Neuron (in vitro differentiated cells): ENCODE measurements around the gene MYH10.

Experiments used
- H2AFZ ChIP-seq: one replicate; pipeline ENCODE4 v1.6.1; 2013; ENCODE audit warnings: low read depth, mild to moderate bottlenecking, inconsistent platforms, low read length, moderate library complexity
- H3K27me3 ChIP-seq: one replicate; pipeline ENCODE4 v1.6.1; 2013; ENCODE audit warnings: low read length; ENCODE audit not compliant: insufficient read depth
- H3K36me3 ChIP-seq: one replicate; pipeline ENCODE4 v1.6.1; 2013; ENCODE audit warnings: low read length; ENCODE audit not compliant: insufficient read depth
- H3K4me1 ChIP-seq: one replicate; pipeline ENCODE4 v1.6.1; 2013; ENCODE audit warnings: low read length; ENCODE audit not compliant: insufficient read depth
- H3K4me3 ChIP-seq: 2 replicates; pipeline ENCODE4 v1.5.1; 2013; ENCODE audit warnings: mild to moderate bottlenecking, low read length, moderate library complexity
- H3K9me3 ChIP-seq: one replicate; pipeline ENCODE4 v1.6.1; 2013; ENCODE audit warnings: low read length

Gene MYH10

GRCh38 chr17:8586766-8587165 lies 43.8 kb downstream of the MYH10 start:
- peaks cover 6% of the 10 kb centered on the region for H3K4me1 ChIP-seq
- H3K27me3 ChIP-seq = no peaks in the 10 kb centered on the region
- H3K4me3 ChIP-seq = no peak overlapping the region
- peaks cover 54% of the 10 kb centered on the region for H3K36me3 ChIP-seq
- no peak overlapping the region for H2AFZ ChIP-seq
- peaks cover 6% of the 10 kb centered on the region for H3K9me3 ChIP-seq

DNA sequence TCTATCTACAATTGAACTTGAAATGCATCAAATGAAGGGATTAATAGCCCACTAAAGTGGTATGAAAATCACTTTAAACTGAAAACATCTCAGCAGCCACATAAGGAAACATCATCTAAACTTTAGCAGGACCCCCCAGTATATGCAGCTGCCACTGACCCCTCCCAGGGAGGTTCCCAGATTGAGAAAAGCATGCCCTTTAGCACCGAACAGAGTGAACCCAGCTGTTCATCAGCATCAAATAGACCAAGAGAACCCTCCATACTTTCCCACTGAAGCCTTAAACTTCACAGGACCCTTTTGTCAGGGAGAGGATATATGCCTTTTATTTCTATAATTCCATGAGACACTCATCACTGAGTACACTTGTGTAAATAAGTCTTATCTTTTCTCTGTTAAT lies 44.6 kb downstream of the MYH10 start:
- H3K4me3 ChIP-seq = no peak overlapping the region
- H3K36me3 ChIP-seq = peaks cover 53% of the 10 kb centered on the region
- H3K9me3 ChIP-seq = peaks cover 2% of the 10 kb centered on the region
- no peak overlapping the region for H2AFZ ChIP-seq
- no peaks in the 10 kb centered on the region for H3K27me3 ChIP-seq
- peaks cover 6% of the 10 kb centered on the region for H3K4me1 ChIP-seq

DNA sequence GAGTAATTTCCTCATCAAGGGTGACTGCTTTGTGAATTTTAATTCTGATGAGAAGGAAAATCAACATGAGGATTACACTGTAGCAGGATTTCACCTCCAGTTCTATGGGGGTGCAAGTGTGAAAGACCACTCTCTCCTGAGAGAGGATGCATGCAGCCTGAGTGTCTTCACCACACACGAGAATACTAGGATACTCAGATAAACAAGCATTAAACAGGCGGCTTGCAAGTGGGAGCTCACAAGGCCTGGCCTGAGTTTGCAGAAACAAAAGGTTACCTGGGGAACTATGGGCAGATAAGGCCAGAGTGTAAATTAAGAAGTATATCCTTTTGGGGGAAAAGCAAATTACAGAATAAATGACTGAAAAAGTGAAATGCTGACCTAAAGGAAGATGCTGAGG lies 46.6 kb downstream of the MYH10 start:
- Histone ChIP-seq H3K4me1 (peaks cover 6% of the 10 kb centered on the region), H3K27me3 (no peaks in the 10 kb centered on the region), H2AFZ (no peak overlapping the region), H3K36me3 (peaks cover 49% of the 10 kb centered on the region), H3K4me3 (no peak overlapping the region), H3K9me3 (peaks cover 2% of the 10 kb centered on the region)

- Histone ChIP-seq H2AFZ (no peak overlapping the region), H3K36me3 (peaks cover 35% of the 10 kb centered on the region), H3K27me3 (no peaks in the 10 kb centered on the region), H3K4me1 (peaks cover 6% of the 10 kb centered on the region), H3K4me3 (no peak overlapping the region), H3K9me3 (no peaks in the 10 kb centered on the region)
These were observed 49.4 kb downstream of the MYH10 start for GRCh38 chr17:8580952-8581658.

GRCh38 chr17:8577868-8578267 lies 52.7 kb downstream of the MYH10 start:
- H3K36me3 ChIP-seq = peaks cover 51% of the 10 kb centered on the region
- no peak overlapping the region for H3K4me3 ChIP-seq
- H2AFZ ChIP-seq = no peak overlapping the region
- H3K27me3 ChIP-seq = no peaks in the 10 kb centered on the region
- H3K9me3 ChIP-seq = no peaks in the 10 kb centered on the region
- peaks cover 6% of the 10 kb centered on the region for H3K4me1 ChIP-seq

- Histone ChIP-seq H3K4me3 (no peak overlapping the region), H3K9me3 (no peaks in the 10 kb centered on the region), H3K36me3 (peaks cover 60% of the 10 kb centered on the region), H2AFZ (no peak overlapping the region), H3K4me1 (no peaks in the 10 kb centered on the region), H3K27me3 (no peaks in the 10 kb centered on the region)
These were observed 53.8 kb downstream of the MYH10 start for GRCh38 chr17:8576559-8577294.

DNA sequence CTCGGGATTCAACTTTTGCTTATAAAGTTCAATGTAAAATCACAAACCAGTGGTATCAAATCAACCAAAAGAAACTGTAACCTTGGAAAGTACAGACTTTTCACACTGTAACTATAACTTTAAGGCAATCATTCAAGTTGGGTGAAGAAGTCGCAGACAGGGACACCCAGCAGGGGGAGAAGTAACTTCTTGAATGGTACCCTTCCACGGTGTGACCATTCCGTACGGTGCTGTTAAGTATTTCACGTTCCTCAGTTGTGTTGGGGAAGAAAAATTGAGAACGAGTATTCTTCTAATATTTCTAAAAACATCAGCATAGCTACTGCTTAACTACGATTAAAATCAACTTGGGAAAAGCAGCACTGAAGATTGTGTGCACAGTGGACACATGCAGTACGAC lies 55.8 kb downstream of the MYH10 start:
- H3K9me3 ChIP-seq = no peaks in the 10 kb centered on the region
- no peak overlapping the region for H3K4me3 ChIP-seq
- H3K27me3 ChIP-seq = no peaks in the 10 kb centered on the region
- H2AFZ ChIP-seq = no peak overlapping the region
- H3K4me1 ChIP-seq = no peaks in the 10 kb centered on the region
- H3K36me3 ChIP-seq = peaks cover 62% of the 10 kb centered on the region

DNA sequence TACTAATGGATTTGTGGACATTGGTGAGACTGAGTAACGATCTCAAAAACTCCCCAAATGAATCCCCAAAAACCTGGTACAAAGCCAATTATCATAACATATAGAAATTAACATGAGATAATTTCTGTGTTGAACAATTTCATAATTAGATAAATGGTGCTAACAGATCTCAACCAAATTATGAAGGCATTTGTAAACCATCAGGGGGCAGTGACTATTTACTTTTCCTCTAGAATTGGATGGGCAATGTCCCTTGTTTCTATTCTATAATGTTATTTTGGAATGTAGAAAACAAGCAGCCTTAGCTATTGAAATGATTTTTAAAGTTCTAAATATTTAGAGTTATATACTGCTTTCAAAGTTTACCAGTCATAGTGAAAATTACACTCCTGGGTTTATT lies 57.8 kb downstream of the MYH10 start:
- Histone ChIP-seq H3K9me3 (peaks cover 2% of the 10 kb centered on the region), H3K4me3 (no peak overlapping the region), H2AFZ (no peak overlapping the region), H3K4me1 (no peaks in the 10 kb centered on the region), H3K27me3 (no peaks in the 10 kb centered on the region), H3K36me3 (peaks cover 73% of the 10 kb centered on the region)

DNA sequence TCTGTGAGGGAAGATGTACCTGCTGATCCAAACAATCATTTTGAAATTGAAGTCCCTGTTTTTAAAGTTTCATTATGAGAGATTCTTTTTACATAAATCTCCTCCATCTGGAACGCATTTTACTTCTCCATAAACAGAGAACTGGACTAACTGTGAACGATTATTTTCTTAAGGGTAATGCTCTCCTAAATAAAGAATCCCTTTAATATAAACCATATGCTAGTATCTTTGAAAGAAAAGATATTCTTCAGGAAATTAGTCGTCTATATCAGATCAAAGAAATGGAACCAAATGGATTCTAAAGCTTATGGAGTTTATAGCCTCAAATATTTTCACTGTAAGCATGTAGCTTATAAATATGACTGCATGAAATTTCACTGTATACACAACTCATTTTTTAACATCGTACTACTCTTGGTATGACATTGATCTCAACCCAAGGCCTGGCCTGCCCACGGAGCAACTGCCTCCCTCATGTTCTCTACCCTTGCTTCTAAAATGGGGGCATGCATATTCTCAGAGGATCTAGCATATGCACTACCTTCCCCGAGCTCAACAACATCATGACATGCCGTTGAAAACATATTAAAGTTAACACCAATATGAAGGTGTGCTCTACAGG lies 66.4 kb downstream of the MYH10 start:
- Histone ChIP-seq H3K4me1 (no peaks in the 10 kb centered on the region), H2AFZ (no peak overlapping the region), H3K9me3 (peaks cover 2% of the 10 kb centered on the region), H3K27me3 (no peaks in the 10 kb centered on the region), H3K36me3 (peaks cover 78% of the 10 kb centered on the region), H3K4me3 (no peak overlapping the region)

DNA sequence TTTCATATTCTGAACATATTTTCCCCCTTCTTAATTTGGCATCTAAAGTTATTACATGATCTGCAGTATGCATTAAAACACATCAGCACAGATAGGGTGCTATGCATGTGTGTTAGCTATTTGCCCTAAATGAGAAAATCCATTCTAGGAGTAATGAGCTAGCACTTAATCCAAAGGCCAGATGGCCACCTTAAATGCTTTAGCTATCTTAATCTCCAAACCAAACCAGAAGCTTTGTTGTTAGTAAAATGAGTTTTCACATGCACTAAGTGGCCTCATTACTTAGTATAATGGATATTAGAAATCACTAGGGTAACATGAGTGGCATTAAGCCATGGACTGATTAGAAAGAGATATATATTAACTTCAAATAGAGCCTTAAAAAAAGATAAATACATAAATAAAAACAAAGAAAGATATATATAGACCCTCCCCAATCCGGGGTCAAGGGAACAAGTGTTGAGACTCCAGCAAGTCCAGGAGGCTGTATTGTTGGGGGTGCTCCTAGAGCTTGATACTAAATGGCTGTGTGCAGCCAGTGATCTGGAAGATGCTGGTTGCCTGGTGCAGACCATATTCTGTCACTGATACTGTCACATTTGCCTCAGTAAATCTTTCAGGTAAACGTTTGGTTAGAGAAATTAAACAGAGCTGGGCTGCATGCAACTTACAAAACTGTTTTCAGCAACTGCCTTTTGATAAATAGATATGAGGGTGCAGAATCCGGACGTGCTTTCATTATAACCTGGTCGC lies 67.3 kb downstream of the MYH10 start:
- Histone ChIP-seq H3K4me3 (no peak overlapping the region), H3K9me3 (no peaks in the 10 kb centered on the region), H2AFZ (no peak overlapping the region), H3K36me3 (peaks cover 77% of the 10 kb centered on the region), H3K27me3 (no peaks in the 10 kb centered on the region), H3K4me1 (peaks cover 3% of the 10 kb centered on the region)

DNA sequence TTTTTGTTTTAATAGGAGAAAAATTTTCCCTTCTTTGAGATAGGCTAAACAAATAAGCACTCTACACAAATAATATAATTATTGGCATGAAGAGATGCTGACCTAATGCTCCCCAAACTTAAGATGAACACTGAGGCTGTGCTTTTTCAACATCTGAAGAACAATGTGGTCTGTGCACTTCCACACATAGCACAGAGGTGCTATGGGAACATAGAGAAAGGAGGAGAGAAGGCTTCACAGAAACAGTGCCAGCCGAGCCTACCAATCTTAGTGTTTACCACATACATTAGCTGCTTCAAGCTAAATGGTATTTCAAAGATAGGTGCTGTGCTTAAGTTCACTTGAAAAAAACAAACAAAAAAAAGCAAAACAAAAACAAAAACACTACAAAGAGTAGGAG lies 72.4 kb downstream of the MYH10 start:
- no peak overlapping the region for H3K4me3 ChIP-seq
- H2AFZ ChIP-seq = no peak overlapping the region
- H3K4me1 ChIP-seq = peaks cover 3% of the 10 kb centered on the region
- H3K27me3 ChIP-seq = no peaks in the 10 kb centered on the region
- H3K9me3 ChIP-seq = no peaks in the 10 kb centered on the region
- peaks cover 65% of the 10 kb centered on the region for H3K36me3 ChIP-seq

- no peak overlapping the region for H3K4me3 ChIP-seq
- H3K27me3 ChIP-seq = no peaks in the 10 kb centered on the region
- no peaks in the 10 kb centered on the region for H3K9me3 ChIP-seq
- H3K4me1 ChIP-seq = peaks cover 3% of the 10 kb centered on the region
- peaks cover 68% of the 10 kb centered on the region for H3K36me3 ChIP-seq
- no peak overlapping the region for H2AFZ ChIP-seq
These were observed 73.2 kb downstream of the MYH10 start for GRCh38 chr17:8557176-8557806.
